ENCODE measurements around the gene TGFB1I1.
"Not testable (repeated sequence)": the region's sequence is repeated elsewhere in the genome, so short reads cannot be mapped to it uniquely, and the experiment has no call there.

TGFB1I1 gene

GRCh38 chr16:31487071-31487719 is 15.2 kb downstream of the TGFB1I1 start:
- in situ Hi-C loops (cut with MboI; ENCODE audit: low sequenced_read_pairs) = no loop called here

- in situ Hi-C loops (cut with MboI; ENCODE audit: low sequenced_read_pairs) = no loop called here
These were observed 15.9 kb downstream of the TGFB1I1 start for GRCh38 chr16:31487720-31488467.

- in situ Hi-C loops (cut with MboI; ENCODE audit: low sequenced_read_pairs) = no loop called here
These were observed 16.7 kb downstream of the TGFB1I1 start for GRCh38 chr16:31488468-31489297.

GRCh38 chr16:31489298-31489564 is 17.3 kb downstream of the TGFB1I1 start:
- in situ Hi-C loops (cut with MboI; ENCODE audit: low sequenced_read_pairs) = no loop called here

GRCh38 chr16:31489616-31490584 is 17.9 kb downstream of the TGFB1I1 start:
- in situ Hi-C loops (cut with MboI; ENCODE audit: low sequenced_read_pairs) = no loop called here

GRCh38 chr16:31491778-31492418 is 19.9 kb downstream of the TGFB1I1 start:
- in situ Hi-C loops (cut with MboI; ENCODE audit: low sequenced_read_pairs) = no loop called here

DNA sequence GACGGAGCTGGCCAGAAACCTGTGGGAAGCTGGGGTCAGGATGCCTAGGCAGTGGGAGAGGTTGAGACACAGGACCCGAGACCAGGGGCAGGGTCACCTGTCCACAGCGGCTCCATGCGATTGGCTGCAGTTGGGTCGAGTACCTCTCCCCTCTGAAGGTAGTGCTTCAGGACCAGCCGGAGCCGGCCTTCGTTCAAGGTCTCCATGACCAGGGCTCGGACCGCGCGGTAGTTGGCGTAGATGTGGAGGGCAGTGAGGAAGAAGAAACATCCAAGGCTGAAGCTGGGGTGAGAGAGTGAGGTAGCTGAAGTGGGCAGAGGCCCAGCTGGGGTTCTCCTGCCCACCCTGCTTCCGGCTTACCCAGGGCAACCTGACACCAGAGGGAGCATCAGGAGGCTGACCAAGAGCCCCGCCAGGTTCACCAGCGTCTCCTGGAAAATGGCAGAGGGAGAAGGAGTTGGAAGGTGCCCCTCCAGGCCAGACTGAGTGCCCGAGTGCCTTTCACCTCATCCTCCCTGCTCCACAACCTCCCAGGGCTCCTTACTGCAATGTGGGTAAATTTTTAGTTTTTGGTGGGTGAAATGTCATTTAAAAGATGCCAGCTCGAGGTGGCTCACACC is 21.7 kb downstream of the TGFB1I1 start:
- in situ Hi-C loops (cut with MboI; ENCODE audit: low sequenced_read_pairs) = no loop called here

GRCh38 chr16:31496670-31497069 is 24.7 kb downstream of the TGFB1I1 start:
- in situ Hi-C loops (cut with MboI; ENCODE audit: low sequenced_read_pairs) = no loop called here

DNA sequence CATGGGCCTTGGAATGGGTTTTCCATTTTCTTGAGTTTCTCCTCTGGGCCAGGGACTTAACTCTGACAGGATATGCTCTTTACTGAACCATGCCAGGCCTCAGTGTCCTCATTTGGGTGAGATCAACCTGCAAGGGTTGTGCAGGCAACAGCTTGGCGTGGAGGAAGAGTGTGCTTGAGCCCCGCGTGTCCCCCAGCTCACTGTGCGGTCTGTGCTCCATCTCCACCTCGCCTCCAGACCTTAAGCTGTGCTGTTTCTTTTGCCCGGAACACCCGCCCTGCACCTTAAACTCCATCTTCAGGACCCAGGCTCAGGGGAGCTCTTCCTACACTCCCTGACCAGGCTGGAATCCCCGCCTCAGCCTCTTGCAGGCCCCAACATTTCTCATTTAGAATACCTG is 26.5 kb downstream of the TGFB1I1 start:
- in situ Hi-C loops (cut with MboI; ENCODE audit: low sequenced_read_pairs) = no loop called here

DNA sequence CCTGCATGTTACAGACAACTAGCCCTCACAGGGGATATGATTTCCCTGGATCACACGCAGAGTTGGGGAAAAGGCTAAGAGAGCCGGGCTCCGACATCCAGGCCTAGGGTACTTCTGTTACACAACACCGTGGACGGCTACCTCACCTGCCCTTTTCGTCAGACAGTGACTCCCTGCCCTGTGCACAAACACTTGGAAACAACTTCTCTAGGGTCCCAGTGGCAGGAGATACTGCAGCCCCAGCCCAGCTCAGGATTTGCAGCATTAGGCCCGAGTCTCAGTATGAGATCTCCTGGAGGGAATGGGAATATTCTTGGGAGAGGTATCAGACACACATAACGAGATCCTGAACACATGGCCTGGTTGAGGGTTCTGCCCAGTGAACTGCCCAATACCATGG is 28.0 kb downstream of the TGFB1I1 start:
- in situ Hi-C loops (cut with MboI; ENCODE audit: low sequenced_read_pairs) = no loop called here

GRCh38 chr16:31501226-31501965 is 29.4 kb downstream of the TGFB1I1 start:
- in situ Hi-C loops (cut with MboI; ENCODE audit: low sequenced_read_pairs) = no loop called here

DNA sequence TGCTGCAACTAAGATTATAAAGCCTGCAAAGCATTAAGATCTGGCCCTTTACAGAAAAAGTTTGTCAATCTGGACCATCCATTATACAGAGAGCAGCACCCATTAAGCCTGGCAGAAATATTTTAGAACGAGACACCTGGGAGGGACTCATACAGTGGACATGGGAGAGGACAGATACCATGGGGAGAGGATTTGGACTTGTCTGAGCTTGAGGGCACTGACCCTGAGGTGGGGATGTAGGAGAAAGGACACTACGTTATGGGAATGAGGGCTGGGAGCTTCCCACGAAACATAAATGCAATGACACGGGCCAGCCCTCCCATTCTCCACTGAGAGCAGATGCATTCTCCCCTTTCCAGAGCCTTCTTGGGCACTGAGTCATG is 30.0 kb downstream of the TGFB1I1 start:
- in situ Hi-C loops (cut with MboI; ENCODE audit: low sequenced_read_pairs) = no loop called here

GRCh38 chr16:31502981-31503380 is 31.0 kb downstream of the TGFB1I1 start:
- in situ Hi-C loops (cut with MboI; ENCODE audit: low sequenced_read_pairs) = no loop called here

- in situ Hi-C loops (cut with MboI; ENCODE audit: low sequenced_read_pairs) = not testable (repeated sequence)
These were observed 31.6 kb downstream of the TGFB1I1 start for GRCh38 chr16:31503555-31503954.

- in situ Hi-C loops (cut with MboI; ENCODE audit: low sequenced_read_pairs) = no loop called here
These were observed 32.2 kb downstream of the TGFB1I1 start for GRCh38 chr16:31504159-31504558.

- in situ Hi-C loops (cut with MboI; ENCODE audit: low sequenced_read_pairs) = no loop called here
These were observed 33.5 kb downstream of the TGFB1I1 start for GRCh38 chr16:31505483-31505882.

DNA sequence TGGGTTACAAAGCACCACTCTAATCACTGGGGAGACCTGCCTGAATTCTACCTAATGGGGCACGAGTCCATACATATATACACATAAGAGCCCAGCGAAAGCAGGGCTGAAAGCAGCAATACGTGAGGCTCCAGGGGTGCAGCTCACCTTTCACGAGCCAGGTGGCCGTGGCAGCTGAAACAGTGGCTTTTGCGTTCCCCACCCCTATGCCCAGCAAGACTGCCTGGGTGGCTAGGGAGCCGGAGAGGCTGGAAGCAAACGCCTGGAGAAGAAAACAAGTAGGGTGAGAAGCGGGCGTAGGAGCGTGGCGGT is 35.6 kb downstream of the TGFB1I1 start:
- in situ Hi-C loops (cut with MboI; ENCODE audit: low sequenced_read_pairs) = no loop called here

- in situ Hi-C loops (cut with MboI; ENCODE audit: low sequenced_read_pairs) = no loop called here
These were observed 36.2 kb downstream of the TGFB1I1 start, which contains the start of gene RUSF1 for GRCh38 chr16:31507929-31508705. Gene RUSF1 (minus strand): TSS chr16:31508391. CDS start chr16:31508373, 18 bp downstream.

Data from hTERT RPE-1 (cell line).